IPS-20b (cell line): ENCODE results near the gene PITX2.
"Not testable (repeated sequence)": the region's sequence is repeated elsewhere in the genome, so short reads cannot be mapped to it uniquely, and the experiment has no call there.

Experiments
- H3K27ac ChIP-seq: one replicate; pipeline ENCODE4 v1.5.1; 2013; ENCODE audit warnings: low read length
- H3K27me3 ChIP-seq: 2 replicates; pipeline ENCODE4 v1.6.1; 2013; ENCODE audit warnings: mild to moderate bottlenecking, low read length, inconsistent platforms; ENCODE audit not compliant: insufficient read depth
- H3K36me3 ChIP-seq: 2 replicates; pipeline ENCODE4 v1.6.1; 2013; ENCODE audit warnings: low read depth, mild to moderate bottlenecking, inconsistent platforms, low read length, moderate library complexity; ENCODE audit not compliant: insufficient read depth
- H3K4me1 ChIP-seq: 2 replicates; pipeline ENCODE4 v1.6.1; 2013; ENCODE audit warnings: mild to moderate bottlenecking, control low read depth, inconsistent platforms, low read length, moderate library complexity; ENCODE audit not compliant: insufficient read depth
- H3K4me3 ChIP-seq: 2 replicates; pipeline ENCODE4 v1.5.1; 2013; ENCODE audit warnings: mild to moderate bottlenecking, low read length, inconsistent platforms
- H3K9ac ChIP-seq: 2 replicates; pipeline ENCODE4 v1.6.1; 2013; ENCODE audit warnings: low read depth, mild to moderate bottlenecking, inconsistent platforms, low read length, moderate library complexity
- H3K9me3 ChIP-seq: 2 replicates; pipeline ENCODE4 v1.6.1; 2013; ENCODE audit warnings: mild to moderate bottlenecking, low read depth, low read length, inconsistent platforms; ENCODE audit not compliant: insufficient read depth

PITX2 gene

GRCh38 chr4:110589297-110589696, 33.6 kb downstream of the PITX2 start:
- Histone ChIP-seq H3K36me3 (no peaks in the 10 kb centered on the region), H3K9me3 (no peaks in the 10 kb centered on the region), H3K4me1 (no peaks in the 10 kb centered on the region), H3K27ac (no peak overlapping the region), H3K4me3 (no peak overlapping the region), H3K27me3 (no peaks in the 10 kb centered on the region), H3K9ac (no peak overlapping the region)

GRCh38 chr4:110587666-110588285, 35.1 kb downstream of the PITX2 start:
- Histone ChIP-seq H3K27me3 (no peaks in the 10 kb centered on the region), H3K9me3 (no peaks in the 10 kb centered on the region)

GRCh38 chr4:110586131-110586850, 36.6 kb downstream of the PITX2 start:
- Histone ChIP-seq H3K4me1 (no peaks in the 10 kb centered on the region), H3K9ac (no peak overlapping the region), H3K4me3 (no peak overlapping the region)

More at GRCh38 chr4:110587666-110588285, 35.1 kb downstream of the PITX2 start:
- Histone ChIP-seq H3K27ac (no peak overlapping the region), H3K9ac (no peak overlapping the region), H3K4me3 (no peak overlapping the region), H3K4me1 (no peaks in the 10 kb centered on the region), H3K36me3 (no peaks in the 10 kb centered on the region)

GRCh38 chr4:110576696-110577095, 46.2 kb downstream of the PITX2 start:
- H3K27me3 ChIP-seq, H3K9ac ChIP-seq, H3K4me1 ChIP-seq, H3K36me3 ChIP-seq, H3K27ac ChIP-seq, H3K9me3 ChIP-seq, H3K4me3 ChIP-seq: not testable (repeated sequence)

More at GRCh38 chr4:110586131-110586850, 36.6 kb downstream of the PITX2 start:
- no peak overlapping the region for H3K27ac ChIP-seq
- no peaks in the 10 kb centered on the region for H3K9me3 ChIP-seq
- no peaks in the 10 kb centered on the region for H3K36me3 ChIP-seq
- no peaks in the 10 kb centered on the region for H3K27me3 ChIP-seq
